Measurements from ENCODE around the gene PLXDC2. TPM values are rescaled to one million over a fixed set of nuclear protein-coding genes. Genes with fewer than 3 reads are reported as not detected.
A peak's percentile ranks its signal among the peaks of the same experiment; 100 is the strongest.

PLXDC2 gene
- total RNA-seq, 6 donors from 2014 or later, result 39.0 to 129 (median 68.0) TPM

DNA sequence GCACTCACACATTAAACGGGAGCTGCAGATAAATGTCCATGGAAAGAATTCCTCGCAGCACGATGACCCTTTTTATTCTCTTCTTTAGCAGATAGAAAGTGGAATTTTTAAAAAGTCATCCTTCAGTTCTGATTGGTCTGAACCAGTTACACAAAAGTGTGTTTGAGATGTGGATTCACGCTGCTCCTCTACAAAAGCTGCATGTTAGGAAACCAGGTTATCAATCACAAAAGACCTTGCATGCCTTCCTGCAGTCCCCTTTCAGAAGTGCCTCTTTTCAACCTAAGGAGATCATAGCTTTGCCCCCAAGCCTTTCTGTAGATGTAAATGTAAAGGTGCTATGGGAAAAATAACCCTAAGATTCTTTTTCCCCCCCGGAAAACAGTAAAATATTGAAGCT, 299.7 kb downstream of the PLXDC2 start:
- no peak for TF ChIP-seq POLR2A (IDR thresholded peaks at IDR 0.05)
- no peak for TF ChIP-seq EP300 (IDR thresholded peaks at IDR 0.05)
- no peak for TF ChIP-seq POLR2AphosphoS5 (IDR thresholded peaks at IDR 0.05)
- TF ChIP-seq, protein P1, sequence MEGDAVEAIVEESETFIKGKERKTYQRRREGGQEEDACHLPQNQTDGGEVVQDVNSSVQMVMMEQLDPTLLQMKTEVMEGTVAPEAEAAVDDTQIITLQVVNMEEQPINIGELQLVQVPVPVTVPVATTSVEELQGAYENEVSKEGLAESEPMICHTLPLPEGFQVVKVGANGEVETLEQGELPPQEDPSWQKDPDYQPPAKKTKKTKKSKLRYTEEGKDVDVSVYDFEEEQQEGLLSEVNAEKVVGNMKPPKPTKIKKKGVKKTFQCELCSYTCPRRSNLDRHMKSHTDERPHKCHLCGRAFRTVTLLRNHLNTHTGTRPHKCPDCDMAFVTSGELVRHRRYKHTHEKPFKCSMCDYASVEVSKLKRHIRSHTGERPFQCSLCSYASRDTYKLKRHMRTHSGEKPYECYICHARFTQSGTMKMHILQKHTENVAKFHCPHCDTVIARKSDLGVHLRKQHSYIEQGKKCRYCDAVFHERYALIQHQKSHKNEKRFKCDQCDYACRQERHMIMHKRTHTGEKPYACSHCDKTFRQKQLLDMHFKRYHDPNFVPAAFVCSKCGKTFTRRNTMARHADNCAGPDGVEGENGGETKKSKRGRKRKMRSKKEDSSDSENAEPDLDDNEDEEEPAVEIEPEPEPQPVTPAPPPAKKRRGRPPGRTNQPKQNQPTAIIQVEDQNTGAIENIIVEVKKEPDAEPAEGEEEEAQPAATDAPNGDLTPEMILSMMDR (IDR thresholded peaks at IDR 0.05), result no peak
- ATAC-seq (ENCODE audit: low FRiP score in 2 of 2) (no peak), DNase-seq (no peak)
- Histone ChIP-seq H3K4me3 (no peak overlapping the region), H3K27ac (no peak overlapping the region), H3K9me3 (no peaks in the 10 kb centered on the region), H3K36me3 (no peaks in the 10 kb centered on the region), H3K4me1 (no peaks in the 10 kb centered on the region), H3K27me3 (no peaks in the 10 kb centered on the region)
- 86 to 88% methylated on average over 5 of the region's 5 CpGs for WGBS, 2 donors

DNA sequence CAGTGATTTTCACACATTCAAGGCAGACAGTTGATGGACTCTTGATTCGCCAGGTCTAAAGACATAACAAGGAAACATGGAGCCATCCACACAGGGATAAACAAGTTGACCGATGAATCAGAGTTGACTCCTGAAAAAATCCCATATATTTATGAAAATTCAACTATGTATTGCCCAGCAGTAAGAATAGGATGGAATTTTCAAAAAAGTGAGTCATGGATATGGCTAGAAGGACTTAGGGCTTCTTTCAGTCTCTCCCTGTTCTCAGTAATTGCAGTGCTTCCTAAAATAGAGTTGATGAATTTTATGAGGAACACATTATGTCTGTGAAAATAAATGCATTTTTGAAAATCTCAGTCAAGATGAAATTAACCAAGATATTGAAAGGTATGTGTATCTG, 301.2 kb downstream of the PLXDC2 start:
- TF ChIP-seq POLR2AphosphoS5 (IDR thresholded peaks at IDR 0.05) (no peak), EP300 (IDR thresholded peaks at IDR 0.05) (no peak), POLR2A (IDR thresholded peaks at IDR 0.05) (no peak)
- TF ChIP-seq, protein P1 (IDR thresholded peaks at IDR 0.05), result no peak
- no peaks in the 10 kb centered on the region for H3K4me1 ChIP-seq

DNA sequence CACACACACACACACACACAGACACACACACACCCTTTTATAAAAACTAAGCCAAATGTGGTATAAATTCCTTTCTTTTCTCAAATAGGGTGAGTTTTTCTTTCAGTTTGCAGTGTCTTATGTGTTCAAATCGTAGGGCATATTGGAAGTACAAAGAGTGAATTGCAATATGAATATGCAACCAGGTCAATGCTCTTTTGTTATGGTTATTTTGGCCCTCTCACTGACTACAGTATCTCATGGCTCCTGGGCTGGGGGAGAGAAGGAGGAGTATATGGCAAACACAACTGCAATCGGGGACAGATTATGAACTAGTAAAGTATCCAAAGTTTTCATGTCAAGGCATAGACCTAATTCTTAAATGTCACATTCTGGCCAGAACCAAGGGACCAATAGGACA, 301.9 kb downstream of the PLXDC2 start:
- Histone ChIP-seq H3K4me1 (no peaks in the 10 kb centered on the region), H3K27ac (no peak overlapping the region), H3K4me3 (no peak overlapping the region), H3K36me3 (no peaks in the 10 kb centered on the region), H3K9me3 (no peaks in the 10 kb centered on the region), H3K27me3 (no peaks in the 10 kb centered on the region)
- ATAC-seq (ENCODE audit: low FRiP score in 2 of 2), result no peak
- DNase-seq, result no peak
- TF ChIP-seq POLR2A (IDR thresholded peaks at IDR 0.05) (no peak), EP300 (IDR thresholded peaks at IDR 0.05) (no peak), POLR2AphosphoS5 (IDR thresholded peaks at IDR 0.05) (no peak)
- TF ChIP-seq, protein P1 (IDR thresholded peaks at IDR 0.05), result no peak
- 84 to 88% methylated on average over 2 of the region's 2 CpGs for WGBS, 2 donors

More for the DNA sequence above, 301.2 kb downstream of the PLXDC2 start:
- DNase-seq, result no peak
- Histone ChIP-seq H3K9me3 (no peaks in the 10 kb centered on the region), H3K27me3 (no peaks in the 10 kb centered on the region), H3K27ac (no peak overlapping the region), H3K4me3 (no peak overlapping the region), H3K36me3 (no peaks in the 10 kb centered on the region)
- ATAC-seq (ENCODE audit: low FRiP score in 2 of 2), result no peak
- WGBS, 2 donors, result 95 to 96% methylated on average over 2 of the region's 2 CpGs

DNA sequence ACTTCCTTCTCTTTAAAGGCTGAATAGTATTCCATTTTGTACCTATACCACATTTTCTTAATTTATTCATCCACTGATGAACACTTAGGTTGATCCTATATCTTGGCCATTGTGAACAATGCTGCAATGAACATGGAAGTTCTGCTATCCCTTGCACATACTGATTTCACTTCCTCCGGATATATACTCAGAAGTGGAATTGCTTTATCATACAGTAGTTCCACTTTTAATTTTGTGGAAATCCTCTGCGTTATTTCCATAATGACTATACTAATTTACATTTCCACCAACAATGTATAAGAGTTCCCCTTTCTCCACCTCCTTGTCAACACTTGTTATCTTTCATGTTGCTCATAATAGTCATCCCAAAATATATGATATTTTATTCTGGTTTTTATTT, 312.6 kb downstream of the PLXDC2 start:
- no peak overlapping the region for H3K4me3 ChIP-seq
- peaks cover 0 to 12% (median 5%) of the 10 kb centered on the region in 4 donors for H3K9me3 ChIP-seq
- ATAC-seq (ENCODE audit: low FRiP score in 2 of 2) (peak in 1 of 2 donors; percentile 80), DNase-seq (no peak)
- no peak for TF ChIP-seq EP300 (IDR thresholded peaks at IDR 0.05)
- no peak for TF ChIP-seq POLR2AphosphoS5 (IDR thresholded peaks at IDR 0.05)
- TF ChIP-seq POLR2A (IDR thresholded peaks at IDR 0.05), result no peak
- TF ChIP-seq, protein P1 (IDR thresholded peaks at IDR 0.05), result no peak
- no peaks in the 10 kb centered on the region for H3K4me1 ChIP-seq
- H3K27ac ChIP-seq, result no peak overlapping the region
- no peaks in the 10 kb centered on the region for H3K27me3 ChIP-seq
- WGBS, 2 donors, result 79 to 83% methylated on average over 2 of the region's 2 CpGs
- no peaks in the 10 kb centered on the region for H3K36me3 ChIP-seq

DNA sequence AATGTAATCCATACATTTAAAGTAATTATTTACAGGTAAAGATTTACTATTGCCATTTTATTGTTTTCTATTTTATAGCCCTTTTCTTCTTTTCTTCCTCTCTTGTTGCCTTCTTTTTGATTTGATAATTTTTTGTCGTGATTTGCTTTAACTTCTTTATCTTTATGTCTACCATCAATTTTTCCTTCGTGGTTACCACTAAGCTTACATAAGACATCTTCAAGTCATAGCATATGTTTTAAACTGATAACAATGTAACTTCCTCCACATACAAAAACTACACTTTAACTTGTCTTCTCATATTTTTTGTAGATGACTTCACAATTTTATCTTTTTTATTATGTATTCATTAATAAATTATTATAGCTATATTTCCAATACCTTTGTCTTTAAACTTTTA, 316.6 kb downstream of the PLXDC2 start:
- Histone ChIP-seq H3K4me3 (no peak overlapping the region), H3K4me1 (no peaks in the 10 kb centered on the region), H3K9me3 (peaks cover 0 to 21% (median 12%) of the 10 kb centered on the region in 4 donors), H3K27ac (no peak overlapping the region), H3K36me3 (no peaks in the 10 kb centered on the region), H3K27me3 (no peaks in the 10 kb centered on the region)
- ATAC-seq (ENCODE audit: low FRiP score in 2 of 2) (no peak), DNase-seq (no peak)
- WGBS, 2 donors, result 65 to 71% methylated on average over 2 of the region's 2 CpGs
- TF ChIP-seq POLR2AphosphoS5 (IDR thresholded peaks at IDR 0.05) (no peak), POLR2A (IDR thresholded peaks at IDR 0.05) (no peak), EP300 (IDR thresholded peaks at IDR 0.05) (no peak)
- TF ChIP-seq, protein P1 (IDR thresholded peaks at IDR 0.05), result no peak
